ENCODE results near the gene PAPPA2.

PAPPA2 gene

DNA sequence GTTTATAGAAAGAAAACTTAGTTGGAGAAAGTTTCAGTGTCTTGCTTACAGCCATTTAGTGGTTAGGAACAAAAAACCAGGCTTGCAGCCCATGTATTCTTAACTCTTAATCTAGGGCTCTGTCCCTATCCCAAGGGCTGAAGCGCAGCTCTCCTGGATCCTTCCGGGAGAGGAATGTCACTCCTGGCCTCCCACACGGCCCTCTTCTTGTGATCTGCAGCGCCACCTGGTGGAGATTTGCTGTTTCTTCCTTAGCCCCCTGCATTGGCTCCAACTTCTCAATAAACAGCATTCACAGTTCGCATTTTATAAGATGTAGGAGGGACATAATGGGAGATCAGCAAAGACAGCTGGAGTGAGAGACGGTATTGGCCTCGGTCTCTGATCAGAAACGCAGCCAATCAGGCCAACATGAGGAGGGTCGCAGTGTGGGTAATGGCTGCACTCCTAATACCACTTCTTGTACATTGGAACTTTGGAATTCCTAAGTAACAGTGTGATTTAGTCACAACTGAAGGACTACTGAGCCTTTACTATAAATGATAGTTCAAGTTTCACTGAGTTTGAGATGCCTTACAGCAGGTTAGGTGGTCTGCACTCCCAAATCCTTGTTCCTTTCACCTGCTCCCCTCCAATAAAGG is 418.1 kb downstream of the PAPPA2 start:
- TF ChIP-seq, protein P1, sequence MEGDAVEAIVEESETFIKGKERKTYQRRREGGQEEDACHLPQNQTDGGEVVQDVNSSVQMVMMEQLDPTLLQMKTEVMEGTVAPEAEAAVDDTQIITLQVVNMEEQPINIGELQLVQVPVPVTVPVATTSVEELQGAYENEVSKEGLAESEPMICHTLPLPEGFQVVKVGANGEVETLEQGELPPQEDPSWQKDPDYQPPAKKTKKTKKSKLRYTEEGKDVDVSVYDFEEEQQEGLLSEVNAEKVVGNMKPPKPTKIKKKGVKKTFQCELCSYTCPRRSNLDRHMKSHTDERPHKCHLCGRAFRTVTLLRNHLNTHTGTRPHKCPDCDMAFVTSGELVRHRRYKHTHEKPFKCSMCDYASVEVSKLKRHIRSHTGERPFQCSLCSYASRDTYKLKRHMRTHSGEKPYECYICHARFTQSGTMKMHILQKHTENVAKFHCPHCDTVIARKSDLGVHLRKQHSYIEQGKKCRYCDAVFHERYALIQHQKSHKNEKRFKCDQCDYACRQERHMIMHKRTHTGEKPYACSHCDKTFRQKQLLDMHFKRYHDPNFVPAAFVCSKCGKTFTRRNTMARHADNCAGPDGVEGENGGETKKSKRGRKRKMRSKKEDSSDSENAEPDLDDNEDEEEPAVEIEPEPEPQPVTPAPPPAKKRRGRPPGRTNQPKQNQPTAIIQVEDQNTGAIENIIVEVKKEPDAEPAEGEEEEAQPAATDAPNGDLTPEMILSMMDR (IDR thresholded peaks at IDR 0.05; ENCODE audit: low read depth, low read length): peak; percentile 56
- no peak overlapping the region for H3K4me3 ChIP-seq (ENCODE audit: low read depth, low read length)

DNA sequence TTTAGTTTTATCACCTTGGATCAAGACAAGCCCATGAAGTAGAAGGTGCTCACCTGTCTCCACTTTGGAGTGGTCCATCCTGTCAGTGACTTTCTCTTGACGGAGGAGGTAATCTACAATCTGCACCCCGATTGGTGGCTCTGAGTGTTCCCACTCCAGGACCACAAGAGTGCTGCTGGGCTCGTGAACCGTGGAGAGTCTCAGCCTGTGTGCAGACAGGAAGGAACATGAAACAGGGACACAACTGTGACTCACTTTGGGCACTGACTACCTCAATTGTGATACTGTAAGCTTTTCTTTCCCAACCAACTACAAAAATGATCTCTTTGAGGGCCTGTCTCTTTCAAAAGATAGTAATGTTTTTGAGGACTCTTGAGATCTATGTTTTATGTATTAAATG is 421.3 kb downstream of the PAPPA2 start:
- TF ChIP-seq, protein P1 (IDR thresholded peaks at IDR 0.05; ENCODE audit: low read depth, low read length): no peak
- no peak overlapping the region for H3K4me3 ChIP-seq (ENCODE audit: low read depth, low read length)

DNA sequence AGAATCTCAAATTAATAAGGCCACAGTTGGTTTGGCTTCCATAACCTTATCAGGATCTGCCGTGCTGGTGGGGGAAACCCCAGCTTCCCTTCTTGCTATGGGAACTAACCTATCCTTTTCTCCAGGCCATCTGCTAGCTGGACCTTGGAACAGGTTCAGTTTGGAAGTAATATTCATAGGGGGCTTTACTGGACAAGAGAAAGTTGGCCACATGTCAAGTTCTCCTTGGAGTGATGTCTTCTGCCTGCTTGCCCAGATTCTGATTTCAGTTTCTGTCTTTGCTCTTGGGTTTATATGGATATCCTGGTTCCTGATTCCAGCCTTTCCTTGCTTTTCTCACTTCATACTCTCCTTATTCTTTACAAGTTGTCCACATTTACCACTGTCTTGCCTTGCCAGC is 421.9 kb downstream of the PAPPA2 start:
- TF ChIP-seq, protein P1 (IDR thresholded peaks at IDR 0.05; ENCODE audit: low read depth, low read length): no peak

DNA sequence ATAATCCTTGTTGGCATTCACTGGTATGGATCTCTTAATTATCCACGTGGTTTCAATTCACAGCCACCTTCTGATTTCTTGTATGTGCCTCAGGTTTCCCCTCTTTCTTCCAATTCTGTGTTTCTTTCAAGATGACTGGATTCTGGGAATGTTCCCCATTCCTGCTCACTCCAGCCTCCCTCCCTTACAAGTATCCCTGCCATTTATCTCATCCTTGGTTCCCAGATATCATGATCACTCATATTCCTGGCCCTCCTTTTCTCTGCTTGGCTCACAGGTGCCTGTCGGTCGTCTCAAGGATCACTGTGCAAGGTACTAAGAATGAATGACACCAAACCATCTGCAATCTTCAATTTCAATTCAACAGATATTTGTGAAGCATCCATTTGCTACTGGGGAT is 422.4 kb downstream of the PAPPA2 start:
- no peak overlapping the region for H3K4me3 ChIP-seq (ENCODE audit: low read depth, low read length)
- TF ChIP-seq, protein P1 (IDR thresholded peaks at IDR 0.05; ENCODE audit: low read depth, low read length): no peak

More for the DNA sequence above, 421.9 kb downstream of the PAPPA2 start:
- no peak overlapping the region for H3K4me3 ChIP-seq (ENCODE audit: low read depth, low read length)

DNA sequence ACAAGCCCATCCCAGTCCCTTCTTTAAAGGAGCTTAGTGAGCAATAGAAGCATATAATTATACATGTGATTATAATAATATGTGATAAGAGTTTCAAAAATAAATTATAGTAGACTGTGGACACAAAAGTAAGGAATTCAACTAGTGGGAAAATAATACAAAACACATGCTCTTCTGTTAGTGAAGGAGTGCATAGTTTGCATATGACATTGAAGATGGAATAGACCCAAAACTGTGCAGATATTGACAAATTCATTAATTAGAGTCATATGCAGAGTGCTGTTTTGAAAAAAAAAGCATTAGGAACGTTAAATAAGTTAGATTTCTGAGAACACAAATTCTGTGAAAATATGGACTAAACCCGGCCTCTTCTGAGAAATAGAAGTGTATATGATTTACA is 422.8 kb downstream of the PAPPA2 start:
- TF ChIP-seq, protein P1 (IDR thresholded peaks at IDR 0.05; ENCODE audit: low read depth, low read length): no peak
- no peak overlapping the region for H3K4me3 ChIP-seq (ENCODE audit: low read depth, low read length)

DNA sequence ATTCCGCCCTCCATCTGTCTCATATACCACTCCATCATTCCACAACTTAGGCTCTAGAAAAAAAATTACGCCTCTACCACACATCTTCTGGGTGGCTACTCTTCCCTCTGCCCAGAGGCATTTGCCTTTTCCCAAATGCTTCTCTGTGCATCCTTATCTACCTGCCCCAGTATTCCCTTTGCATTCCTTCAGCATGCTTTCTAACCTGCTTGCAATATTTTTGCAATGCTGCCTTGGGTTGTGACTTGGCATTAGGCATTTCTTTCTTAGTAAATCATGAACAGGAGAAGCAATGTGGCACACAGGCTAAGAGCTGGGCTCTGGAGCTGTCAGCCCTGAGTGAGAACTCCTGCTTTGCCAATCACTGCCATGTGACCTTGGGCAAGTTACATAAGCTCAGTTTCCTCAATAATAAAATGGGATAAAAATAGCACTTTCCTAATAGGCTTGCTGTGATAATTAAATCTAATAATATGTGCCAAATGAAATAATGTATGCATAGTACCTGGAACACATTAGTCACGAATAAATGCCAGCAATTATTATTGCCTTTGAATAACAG is 425.6 kb downstream of the PAPPA2 start:
- H3K4me3 ChIP-seq (ENCODE audit: low read depth, low read length): no peak overlapping the region
- TF ChIP-seq, protein P1 (IDR thresholded peaks at IDR 0.05; ENCODE audit: low read depth, low read length): no peak

DNA sequence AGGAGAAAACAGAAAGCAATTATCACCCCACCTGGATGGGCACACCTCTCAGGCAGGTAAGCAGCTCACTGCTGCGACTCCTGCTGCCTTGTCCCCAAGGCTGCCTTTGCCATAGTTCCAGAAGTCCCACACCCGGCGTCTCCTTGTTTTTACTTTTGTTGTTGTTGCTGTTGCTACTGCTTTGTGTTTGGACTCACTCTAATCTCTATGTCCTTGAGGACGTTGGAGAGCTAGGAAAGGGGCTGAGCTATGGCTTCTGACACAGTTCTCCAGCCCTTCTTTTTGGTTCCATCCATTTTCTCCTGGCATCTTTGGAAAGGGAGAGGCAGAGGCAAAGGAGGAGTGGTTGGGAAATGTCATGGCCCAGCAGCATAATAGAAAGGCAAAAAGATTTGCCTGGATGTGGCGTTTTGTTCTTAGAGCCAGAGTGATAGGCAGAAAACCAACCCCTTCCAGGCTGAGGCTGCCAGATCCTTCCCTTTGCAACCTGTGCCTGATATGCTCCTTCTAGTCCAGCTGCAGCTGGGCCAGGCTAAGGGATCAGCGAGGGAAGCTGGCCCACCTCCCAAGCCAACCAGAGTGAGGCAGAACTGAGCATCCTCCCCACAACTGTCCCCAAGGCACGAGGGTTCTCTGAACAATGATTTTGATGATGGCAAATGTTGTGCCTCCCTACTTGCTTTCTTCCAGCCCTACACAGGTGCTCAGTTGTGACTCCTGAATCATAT is 430.8 kb downstream of the PAPPA2 start:
- no peak overlapping the region for H3K4me3 ChIP-seq (ENCODE audit: low read depth, low read length)
- TF ChIP-seq, protein P1 (IDR thresholded peaks at IDR 0.05; ENCODE audit: low read depth, low read length): no peak
